ENCODE measurements around the gene JHY. TPM values are rescaled to one million over a fixed set of nuclear protein-coding genes. Genes with fewer than 3 reads are reported as not detected.

JHY gene
- total and polyA plus RNA-seq, 2 of the 4 experiments (the other 2 are of a cell fraction): 0.51 to 0.54 TPM

DNA sequence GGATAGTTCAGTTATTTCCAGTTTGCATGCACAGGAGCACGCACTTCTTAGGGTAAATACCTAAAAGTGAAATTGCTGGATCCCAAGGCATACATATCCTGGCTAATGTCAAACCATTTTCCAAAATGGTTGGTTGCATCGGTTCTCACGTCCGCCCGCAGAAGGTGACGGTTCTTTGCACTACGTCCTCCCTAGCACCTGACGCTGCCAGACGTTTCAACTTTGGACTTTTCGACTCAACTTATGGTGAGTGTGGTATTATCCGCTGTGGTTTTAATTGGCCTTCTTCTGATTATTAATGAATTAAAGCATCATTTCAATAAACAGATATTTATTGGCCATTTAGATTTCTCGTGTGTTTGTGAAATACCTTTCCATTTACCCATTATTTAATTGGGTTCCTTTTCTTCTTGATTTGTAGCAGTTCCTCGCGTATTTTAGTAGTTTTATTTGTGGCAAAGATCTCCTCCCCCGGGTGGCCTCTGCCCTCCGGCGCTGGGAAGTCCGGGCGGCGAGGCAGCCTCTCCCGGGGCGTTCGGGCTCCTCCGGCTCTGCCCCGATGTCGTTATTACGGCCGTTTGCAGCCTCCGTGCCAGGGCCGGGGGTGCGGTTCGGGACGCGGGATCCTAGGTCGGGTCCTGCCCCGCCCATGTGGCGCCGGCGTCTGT, at the start of gene JHY (continued):
- TF ChIP-seq, protein P1, sequence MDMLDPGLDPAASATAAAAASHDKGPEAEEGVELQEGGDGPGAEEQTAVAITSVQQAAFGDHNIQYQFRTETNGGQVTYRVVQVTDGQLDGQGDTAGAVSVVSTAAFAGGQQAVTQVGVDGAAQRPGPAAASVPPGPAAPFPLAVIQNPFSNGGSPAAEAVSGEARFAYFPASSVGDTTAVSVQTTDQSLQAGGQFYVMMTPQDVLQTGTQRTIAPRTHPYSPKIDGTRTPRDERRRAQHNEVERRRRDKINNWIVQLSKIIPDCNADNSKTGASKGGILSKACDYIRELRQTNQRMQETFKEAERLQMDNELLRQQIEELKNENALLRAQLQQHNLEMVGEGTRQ (IDR thresholded peaks at IDR 0.05; ENCODE audit: low read depth, low read length): no peak
- TF ChIP-seq RFX5 (IDR thresholded peaks at IDR 0.05; ENCODE audit: low read depth, low read length): no peak
- no peak for TF ChIP-seq CHD1 (IDR thresholded peaks at IDR 0.05; ENCODE audit: low read depth, low read length)

DNA sequence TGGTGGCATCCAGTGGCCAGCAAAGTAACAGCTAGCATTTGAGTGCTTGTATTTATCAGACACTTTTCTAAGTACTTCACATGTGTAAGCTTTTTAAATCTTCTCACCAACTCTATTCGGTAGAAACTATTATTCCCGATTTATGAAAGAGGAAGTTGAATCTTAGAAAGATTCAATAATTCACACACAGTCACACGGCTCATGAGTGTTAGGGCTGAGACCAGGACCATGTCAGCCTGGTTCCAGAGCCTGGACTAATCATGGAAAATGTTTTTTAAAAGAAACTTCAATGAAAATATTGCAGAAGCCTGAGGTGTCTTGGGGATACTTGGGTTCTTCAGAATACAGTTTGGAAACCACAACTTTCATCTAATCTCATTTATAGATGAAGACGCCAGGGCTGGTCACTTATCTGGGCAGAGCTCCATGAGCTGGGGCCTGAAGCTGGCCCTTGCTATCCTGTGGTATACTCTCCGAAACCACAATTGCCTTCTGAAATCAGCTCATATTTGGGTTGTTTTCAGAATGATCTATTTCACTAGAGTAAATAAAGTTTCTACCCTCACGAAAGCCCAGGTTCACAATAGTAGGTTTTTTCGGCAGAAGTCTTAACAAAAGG, 48.6 kb upstream of the JHY start:
- POLR2A ChIA-PET (ENCODE audit: unreplicated experiment): no interaction called here
- ATAC-seq (ENCODE audit: low read depth) (no peak), DNase-seq (no peak)
- Histone ChIP-seq H2BK120ac (ENCODE audit: low read depth, low read length) (no peak overlapping the region), H3K9ac (ENCODE audit: low read depth, low read length) (no peak overlapping the region), H3K4me2 (ENCODE audit: low read depth, low read length) (no peak overlapping the region), H3K23ac (ENCODE audit: low read depth, low read length) (no peak overlapping the region), H3K9me1 (ENCODE audit: insufficient read depth, low read length) (no peaks in the 10 kb centered on the region), H3K14ac (replicated peaks; ENCODE audit: low read depth, low read length) (no peak overlapping the region), H3K79me1 (ENCODE audit: low read depth in 1 of 2, low read length in 2 of 2) (no peaks in the 10 kb centered on the region), H2BK15ac (ENCODE audit: low read depth, low read length) (no peak overlapping the region), H3K4me1 (ENCODE audit: control insufficient read depth, insufficient read depth, low read length) (no peaks in the 10 kb centered on the region), H3K18ac (ENCODE audit: low read depth, low read length) (no peak overlapping the region), H4K5ac (ENCODE audit: low read depth, low read length) (no peak overlapping the region), H2BK20ac (ENCODE audit: low read depth, low read length) (no peak overlapping the region), H3K36me3 (ENCODE audit: control insufficient read depth, insufficient read depth, low read length) (no peaks in the 10 kb centered on the region), H3K56ac (ENCODE audit: extremely low read depth, insufficient read depth, low read length) (no peak overlapping the region), H2AK5ac (ENCODE audit: low read depth, low read length) (no peak overlapping the region), H4K8ac (ENCODE audit: low read depth in 2 of 2, low read length in 2 of 2) (no peak overlapping the region), H3K27me3 (ENCODE audit: control insufficient read depth, insufficient read depth, low read length) (peaks cover 13% of the 10 kb centered on the region), H3K27ac (ENCODE audit: insufficient read depth, low read length) (no peak overlapping the region), H3K9me3 (ENCODE audit: control insufficient read depth, insufficient read depth, low read length) (no peaks in the 10 kb centered on the region), H2BK5ac (ENCODE audit: low read depth, low read length, poor library complexity, severe bottlenecking) (no peak overlapping the region), H3K4me3 (ENCODE audit: insufficient read depth, low read depth, low read length) (no peak overlapping the region), H4K91ac (ENCODE audit: insufficient read depth, low read depth, low read length) (no peak overlapping the region), H4K20me1 (ENCODE audit: insufficient read depth, low read length) (no peaks in the 10 kb centered on the region), H2AK9ac (replicated peaks; ENCODE audit: low read depth, low read length, poor library complexity) (no peak overlapping the region), H2AFZ (replicated peaks; ENCODE audit: low read length, poor library complexity) (no peak overlapping the region), H3K4ac (ENCODE audit: low read depth, low read length) (no peak overlapping the region)
- intact Hi-C loops (cut with micrococcal nuclease): no loop called here
- dilution Hi-C loops (cut with HindIII; ENCODE audit: low sequenced_read_pairs, unreplicated experiment): no loop called here
- BruUV-seq (replicated peaks): no TSS peak
- CTCF ChIA-PET: interaction anchor here (0.9 to 1.4 kb wide), 2 partner anchors 20 to 183 kb away, joined by 3 read pairs; no protein-coding TSS in a partner anchor
- WGBS, 2 experiments (ENCODE audit: extremely low coverage in 2 of 2, insufficient read length in 1 of 2): no CpG with 5 or more reads among the region's 7 CpGs
- in situ Hi-C loops (cut with MboI; ENCODE audit: low sequenced_read_pairs): no loop called here
- TF ChIP-seq, protein P2, sequence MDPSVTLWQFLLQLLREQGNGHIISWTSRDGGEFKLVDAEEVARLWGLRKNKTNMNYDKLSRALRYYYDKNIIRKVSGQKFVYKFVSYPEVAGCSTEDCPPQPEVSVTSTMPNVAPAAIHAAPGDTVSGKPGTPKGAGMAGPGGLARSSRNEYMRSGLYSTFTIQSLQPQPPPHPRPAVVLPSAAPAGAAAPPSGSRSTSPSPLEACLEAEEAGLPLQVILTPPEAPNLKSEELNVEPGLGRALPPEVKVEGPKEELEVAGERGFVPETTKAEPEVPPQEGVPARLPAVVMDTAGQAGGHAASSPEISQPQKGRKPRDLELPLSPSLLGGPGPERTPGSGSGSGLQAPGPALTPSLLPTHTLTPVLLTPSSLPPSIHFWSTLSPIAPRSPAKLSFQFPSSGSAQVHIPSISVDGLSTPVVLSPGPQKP (IDR thresholded peaks at IDR 0.05; ENCODE audit: borderline replicate concordance, low read depth, low read length): no peak
- TF ChIP-seq MAZ (IDR thresholded peaks at IDR 0.05; ENCODE audit: borderline replicate concordance, low read depth, low read length) (no peak), CEBPB (IDR thresholded peaks at IDR 0.05; ENCODE audit: low read depth, low read length) (no peak), BHLHE40 (IDR thresholded peaks at IDR 0.05; ENCODE audit: low read depth, low read length) (no peak), FOS (IDR thresholded peaks at IDR 0.05; ENCODE audit: low read depth, low read length) (no peak), MXI1 (IDR thresholded peaks at IDR 0.05; ENCODE audit: borderline replicate concordance, low read depth, low read length) (no peak), NFE2L2 (IDR thresholded peaks at IDR 0.05; ENCODE audit: low read depth, low read length) (no peak), RCOR1 (IDR thresholded peaks at IDR 0.05; ENCODE audit: insufficient replicate concordance, low read length) (no peak), RAD21 (IDR thresholded peaks at IDR 0.05; ENCODE audit: low read length) (no peak), CHD1 (IDR thresholded peaks at IDR 0.05; ENCODE audit: low read depth, low read length) (no peak)
